ENCODE results near the gene NKD1.
"Not testable (repeated sequence)": the region's sequence is repeated elsewhere in the genome, so short reads cannot be mapped to it uniquely, and the experiment has no call there.

Gene NKD1, protein sequence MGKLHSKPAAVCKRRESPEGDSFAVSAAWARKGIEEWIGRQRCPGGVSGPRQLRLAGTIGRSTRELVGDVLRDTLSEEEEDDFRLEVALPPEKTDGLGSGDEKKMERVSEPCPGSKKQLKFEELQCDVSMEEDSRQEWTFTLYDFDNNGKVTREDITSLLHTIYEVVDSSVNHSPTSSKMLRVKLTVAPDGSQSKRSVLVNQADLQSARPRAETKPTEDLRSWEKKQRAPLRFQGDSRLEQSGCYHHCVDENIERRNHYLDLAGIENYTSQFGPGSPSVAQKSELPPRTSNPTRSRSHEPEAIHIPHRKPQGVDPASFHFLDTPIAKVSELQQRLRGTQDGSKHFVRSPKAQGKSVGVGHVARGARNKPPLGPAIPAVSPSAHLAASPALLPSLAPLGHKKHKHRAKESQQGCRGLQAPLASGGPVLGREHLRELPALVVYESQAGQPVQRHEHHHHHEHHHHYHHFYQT

DNA sequence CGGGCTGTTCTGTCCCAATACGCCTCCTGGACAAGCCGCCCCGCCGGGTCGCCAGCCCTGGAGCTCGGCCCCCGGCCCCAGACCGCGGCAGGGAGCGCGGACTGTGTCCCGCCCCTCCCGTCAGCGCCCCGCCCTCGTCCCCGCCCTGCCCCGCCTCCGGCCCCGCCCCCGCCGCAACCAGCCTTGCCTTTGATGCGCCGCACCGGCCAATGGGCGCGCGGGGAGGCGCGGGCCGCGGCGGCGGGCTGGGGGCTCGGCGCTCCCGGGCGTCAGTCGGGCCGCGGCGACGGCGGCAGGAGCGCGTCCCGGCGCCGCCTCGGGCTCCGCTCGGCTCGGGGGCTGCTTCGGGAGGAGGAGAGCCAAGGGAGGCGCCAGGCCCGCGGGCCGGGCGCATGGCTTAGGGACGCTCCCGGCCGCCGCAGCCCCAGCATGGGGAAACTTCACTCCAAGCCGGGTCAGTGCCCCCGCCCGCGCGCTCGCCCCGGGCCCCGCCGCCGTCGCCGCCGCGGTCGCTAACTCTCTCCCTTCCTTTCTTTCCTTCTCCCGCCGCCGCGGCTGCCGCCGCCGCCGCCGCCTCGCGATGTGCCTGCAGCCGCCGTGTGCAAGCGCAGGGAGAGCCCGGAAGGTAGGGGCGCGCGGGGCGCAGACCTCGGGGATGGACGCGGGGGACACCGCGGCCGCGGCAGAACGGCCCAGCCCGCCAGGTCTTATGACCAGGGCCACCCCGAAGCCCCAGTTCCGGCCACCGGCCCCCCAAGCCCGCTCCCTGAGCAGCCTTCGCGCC lies at the start of gene NKD1:
NKD1 (plus strand) TSS at position 272 of the 784 bp plus-strand sequence; CDS start at position 430, 158 bp downstream.
- DNase-seq (ENCODE audit: low read depth, low spot score), result no peak

DNA sequence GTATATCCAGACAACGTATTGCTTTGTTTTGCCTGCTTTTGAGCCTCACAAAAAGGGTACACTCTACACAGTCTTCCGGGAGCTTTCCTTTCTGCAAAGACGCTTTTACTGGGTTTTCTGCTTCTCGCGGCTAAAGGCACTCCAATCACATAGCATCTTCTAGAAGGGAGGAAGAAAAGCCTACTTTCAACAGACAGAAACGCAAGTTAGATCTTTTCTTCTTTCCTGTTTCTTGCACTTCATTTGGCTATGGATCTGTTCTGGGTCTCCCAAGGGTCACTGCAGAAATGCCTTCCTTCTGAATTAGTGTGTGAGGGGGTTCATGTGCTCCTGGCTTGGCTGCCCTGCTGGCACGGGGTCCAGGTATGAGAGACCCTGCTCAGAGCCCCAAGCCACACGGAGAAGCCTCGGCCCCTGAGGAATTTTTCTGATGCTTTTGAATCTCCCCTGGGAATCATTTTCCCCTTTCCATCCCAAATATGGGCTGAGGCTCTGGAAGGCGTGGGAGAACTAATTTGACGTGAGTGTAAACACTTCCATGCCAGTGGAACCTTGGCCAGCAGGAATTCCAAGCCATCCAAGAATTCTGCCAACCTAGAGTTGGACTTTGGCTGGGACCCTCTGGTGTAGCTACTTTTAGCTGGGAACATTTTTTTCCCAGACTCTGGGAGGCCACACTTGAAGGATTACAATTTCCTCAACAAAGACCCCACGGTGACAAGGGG lies 49.6 kb upstream of the NKD1 start:
- DNase-seq (ENCODE audit: low read depth, low spot score), result no peak

DNA sequence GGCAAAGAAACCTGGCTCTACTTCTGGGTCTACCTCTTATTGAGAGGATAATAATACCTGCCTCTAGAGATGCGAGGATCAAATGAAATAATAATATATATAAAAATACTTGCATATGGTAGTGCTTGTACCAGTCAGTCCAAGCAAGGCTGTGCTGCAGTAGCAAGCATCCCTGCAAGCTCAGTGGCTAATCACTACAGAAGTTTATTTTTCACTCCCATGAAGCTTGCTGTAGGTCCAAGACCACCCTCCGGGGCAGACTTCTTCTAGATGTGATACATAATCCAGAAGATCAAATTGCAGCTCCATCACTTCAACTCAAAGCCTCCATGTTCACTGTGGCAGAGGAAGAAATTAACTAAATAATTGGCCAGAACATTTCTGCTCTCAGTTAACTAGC lies 48.9 kb upstream of the NKD1 start:
- DNase-seq (ENCODE audit: low read depth, low spot score), result no peak

DNA sequence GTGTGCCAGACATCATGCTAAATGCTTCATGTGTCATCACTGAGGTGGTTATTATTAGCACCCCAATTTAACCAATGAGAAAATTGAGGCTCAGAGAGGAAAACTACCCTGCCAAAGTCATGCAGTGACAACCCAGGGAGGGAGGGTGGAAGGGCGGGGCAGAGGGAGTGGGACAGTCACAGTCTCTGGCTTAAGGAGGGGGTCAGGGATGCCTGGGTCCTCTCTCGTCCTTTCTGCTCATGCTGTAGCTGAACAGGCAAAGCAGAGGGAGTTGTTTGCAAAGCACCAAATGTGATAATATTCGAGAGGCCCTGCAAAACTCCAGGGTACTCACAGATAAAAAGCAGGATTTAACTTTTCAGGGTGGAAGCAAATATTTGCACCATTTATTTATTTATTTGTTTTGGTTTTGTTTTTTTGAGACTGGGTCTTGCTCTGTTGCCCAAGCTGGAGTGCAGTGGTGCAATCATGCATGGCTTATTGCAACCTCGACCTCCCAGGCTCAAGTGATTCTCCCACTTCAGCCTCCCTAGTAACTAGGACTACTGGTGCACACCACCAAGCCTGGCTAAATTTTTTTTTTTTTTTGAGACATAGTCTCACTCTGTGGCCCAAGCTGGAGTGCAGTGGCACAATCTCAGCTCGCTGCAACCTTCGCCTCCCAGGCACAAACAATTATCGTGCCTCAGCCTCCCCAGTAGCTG lies 47.9 kb upstream of the NKD1 start:
- no peak for DNase-seq (ENCODE audit: low read depth, low spot score)

DNA sequence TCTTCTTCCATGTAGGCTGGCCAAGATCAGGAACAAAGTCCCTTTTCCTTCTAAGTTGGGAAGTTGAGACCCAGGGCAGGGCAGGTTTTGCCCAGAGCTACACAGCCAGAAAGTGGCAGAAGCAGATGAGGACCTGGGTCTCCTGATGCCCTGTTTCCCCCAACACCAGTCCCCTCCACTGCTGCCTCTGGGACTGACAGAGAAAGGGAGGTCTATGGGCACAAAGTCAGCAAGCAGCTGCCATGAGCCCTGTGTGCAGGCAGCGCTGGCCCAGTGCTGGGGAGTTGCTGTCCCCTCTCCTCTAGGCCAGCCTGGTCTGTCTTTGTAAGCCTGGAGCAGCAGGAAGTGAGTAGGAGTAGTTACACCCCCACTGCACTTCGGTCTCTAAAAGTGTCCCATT lies 46.9 kb upstream of the NKD1 start:
- DNase-seq (ENCODE audit: low read depth, low spot score), result no peak

DNA sequence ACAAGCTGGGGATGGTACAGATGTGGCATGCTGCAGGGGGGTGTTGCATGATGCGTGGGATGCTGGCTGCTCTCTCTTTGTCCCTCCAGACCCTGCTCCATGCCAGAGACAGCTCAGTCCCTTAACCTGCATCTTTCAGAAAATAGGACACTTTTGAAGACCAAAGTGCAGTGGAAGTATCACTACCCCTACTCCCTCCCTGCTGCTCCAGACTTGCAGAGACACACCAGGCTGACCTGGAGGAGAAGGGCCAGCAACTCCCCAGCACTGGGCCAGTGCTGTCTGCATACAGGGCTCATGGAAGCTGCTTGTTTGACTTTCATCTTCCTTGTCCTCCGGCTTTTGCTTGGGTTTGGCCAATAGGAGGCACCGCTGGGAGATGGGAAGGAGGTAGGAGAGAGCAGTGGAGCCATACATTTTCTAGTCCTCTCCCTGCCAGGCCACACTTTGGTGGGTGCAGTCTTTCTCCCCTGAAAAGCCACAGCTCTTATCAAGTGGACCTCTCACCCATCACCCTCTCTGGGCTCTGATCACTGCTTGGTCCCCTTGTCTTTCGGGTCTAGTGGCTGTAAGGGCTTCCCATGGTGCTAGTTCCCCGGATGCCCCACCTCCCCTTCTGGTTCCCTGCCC lies 46.1 kb upstream of the NKD1 start:
- no peak for DNase-seq (ENCODE audit: low read depth, low spot score)

DNA sequence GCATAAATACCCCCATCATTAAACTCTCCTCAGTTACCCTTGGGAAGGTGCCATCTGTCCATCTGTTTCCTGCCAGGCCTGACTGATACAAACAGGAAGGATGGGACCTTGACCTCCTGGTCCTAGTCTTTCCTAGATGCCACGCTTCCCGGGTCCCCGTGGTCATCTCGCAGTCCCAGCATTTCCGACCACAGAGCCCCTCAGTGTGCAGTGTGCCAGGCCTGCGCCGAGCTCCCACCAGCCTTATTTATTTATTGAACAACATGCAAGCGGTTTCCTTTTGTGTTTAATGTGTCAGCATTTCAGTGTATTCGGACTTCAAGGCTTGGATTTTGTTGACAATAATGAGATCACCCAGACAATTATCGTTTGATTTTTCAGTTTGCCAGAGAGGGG lies 45.6 kb upstream of the NKD1 start:
- no peak for DNase-seq (ENCODE audit: low read depth, low spot score)

DNA sequence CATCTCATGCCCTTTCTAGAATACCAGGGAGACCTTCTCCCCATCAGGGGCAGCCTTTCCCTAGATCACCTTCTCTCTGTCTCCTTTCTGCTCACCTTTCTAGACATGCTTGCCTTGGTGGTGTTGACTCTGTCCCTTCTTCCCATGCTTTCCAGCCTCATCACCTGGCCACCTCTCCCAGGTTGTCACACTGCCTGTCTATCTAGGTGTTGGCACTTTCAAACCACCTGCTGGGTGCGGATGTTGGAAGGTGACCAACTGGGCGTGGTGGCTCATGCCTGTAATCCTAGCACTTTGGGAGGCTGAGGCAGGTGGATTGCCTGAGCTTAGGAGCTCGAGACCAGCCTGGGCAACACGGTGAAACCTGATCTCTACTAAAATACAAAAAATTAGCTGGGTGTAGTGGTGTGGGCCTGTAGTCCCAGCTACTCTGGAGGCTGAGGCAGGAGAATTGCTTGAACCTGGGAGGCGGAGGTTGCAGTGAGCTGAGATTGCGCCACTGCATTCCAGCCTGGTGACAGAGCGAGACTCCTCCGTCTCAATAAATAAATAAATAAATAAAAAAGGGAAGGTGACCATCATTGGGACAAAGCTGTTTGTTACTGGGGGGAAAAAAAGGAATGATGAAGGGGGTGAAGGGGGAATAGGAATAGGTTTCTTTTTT lies 44.2 kb upstream of the NKD1 start:
- not testable (repeated sequence) for DNase-seq (ENCODE audit: low read depth, low spot score)

DNA sequence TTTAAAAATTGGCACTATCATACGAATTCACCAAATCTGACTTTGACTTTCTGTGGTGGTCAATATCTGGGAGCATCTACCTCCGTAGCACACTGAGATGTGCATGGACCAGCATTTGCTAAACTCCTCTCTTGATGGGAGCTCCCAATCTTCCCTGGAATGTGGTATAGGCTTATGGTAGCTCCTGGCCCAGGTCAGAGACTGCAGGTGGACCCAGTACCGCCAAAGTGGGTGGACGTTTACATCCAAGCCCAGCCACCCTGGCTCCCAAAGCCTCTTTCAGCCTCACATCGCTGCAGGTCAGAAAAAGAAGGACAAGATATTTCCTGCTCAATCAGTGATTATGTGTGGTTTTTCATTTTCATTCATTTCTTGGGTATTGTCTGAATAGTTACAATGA lies 43.1 kb upstream of the NKD1 start:
- DNase-seq (ENCODE audit: low read depth, low spot score), result no peak

DNA sequence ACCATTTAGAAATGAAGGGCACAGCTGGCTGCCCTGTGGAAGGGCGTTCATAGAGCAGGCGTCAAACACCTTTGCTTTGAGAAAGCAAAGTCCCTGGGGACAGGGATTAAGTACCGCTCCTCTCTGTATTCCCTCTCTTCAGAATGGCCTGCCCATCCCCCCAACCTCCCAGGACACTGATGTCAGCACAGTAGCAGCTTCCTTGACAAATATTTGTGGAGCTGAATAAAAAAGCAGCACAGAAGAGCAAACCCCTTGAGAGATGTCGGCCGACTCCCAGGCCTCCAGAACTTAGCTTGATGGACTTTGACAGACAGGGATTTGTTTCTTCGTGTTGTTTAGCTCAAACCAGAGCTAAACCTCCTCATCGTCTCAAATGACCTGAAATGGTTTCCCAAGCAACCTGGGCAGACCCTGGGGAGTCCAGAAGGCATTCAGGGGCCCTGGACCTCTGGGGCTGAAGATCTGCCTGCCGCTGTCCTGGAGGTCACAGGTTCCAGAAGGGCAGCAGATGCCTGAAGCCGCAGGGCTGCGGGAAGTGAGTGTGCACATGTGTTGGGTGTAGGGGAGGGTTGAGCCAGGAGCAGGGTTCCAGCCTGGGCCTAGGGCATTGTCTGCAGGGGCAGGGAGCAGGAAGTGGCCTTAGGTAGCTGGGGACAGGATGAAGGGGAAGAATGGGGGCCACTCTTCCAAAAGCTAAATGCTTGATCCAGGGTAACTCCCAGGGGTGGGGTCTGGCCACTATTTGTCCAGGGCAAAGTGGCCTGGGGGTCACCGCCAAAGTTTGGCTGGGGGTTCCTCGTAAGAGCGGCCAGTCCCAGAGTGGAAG lies 42.3 kb upstream of the NKD1 start:
- DNase-seq (ENCODE audit: low read depth, low spot score), result no peak

DNA sequence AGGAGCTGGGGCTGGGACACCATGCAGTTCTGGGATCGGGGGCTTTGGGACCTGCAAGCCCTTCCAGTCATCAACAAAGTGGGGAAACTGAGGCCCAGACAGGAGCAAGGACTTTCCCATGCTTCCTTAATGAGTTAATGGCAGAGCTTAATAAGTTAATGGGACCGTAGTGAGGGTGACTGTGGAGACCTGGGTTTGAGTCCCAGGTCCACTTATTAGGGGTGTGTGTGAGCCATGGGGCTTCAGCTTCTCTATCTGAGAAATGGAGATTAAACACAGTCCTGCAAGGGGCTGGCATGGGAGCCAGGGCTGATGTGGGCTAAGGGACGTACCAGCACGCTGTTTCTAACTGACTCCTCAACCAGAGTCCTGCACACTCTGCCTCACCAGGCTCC lies 41.7 kb upstream of the NKD1 start:
- DNase-seq (ENCODE audit: low read depth, low spot score), result no peak

DNA sequence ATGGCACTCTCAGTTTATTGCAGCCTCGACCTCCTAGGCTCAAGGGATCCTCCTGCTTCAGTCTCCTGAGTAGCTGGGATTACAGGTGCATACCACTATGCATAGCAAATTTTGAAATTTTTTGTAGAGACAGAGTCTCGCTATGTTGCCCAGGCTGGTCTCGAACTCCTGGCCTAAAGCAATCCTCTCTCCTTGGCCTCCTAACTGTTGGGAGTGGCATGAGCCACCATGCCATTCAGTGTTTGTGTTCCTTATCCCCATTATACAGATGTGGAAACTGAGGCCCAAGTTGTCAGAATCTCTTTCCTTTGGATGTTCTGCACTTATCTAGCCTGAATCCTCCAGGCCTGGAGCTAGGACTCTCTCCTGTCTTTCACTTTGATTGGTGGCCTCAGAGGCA lies 40.8 kb upstream of the NKD1 start:
- DNase-seq (ENCODE audit: low read depth, low spot score), result no peak

DNA sequence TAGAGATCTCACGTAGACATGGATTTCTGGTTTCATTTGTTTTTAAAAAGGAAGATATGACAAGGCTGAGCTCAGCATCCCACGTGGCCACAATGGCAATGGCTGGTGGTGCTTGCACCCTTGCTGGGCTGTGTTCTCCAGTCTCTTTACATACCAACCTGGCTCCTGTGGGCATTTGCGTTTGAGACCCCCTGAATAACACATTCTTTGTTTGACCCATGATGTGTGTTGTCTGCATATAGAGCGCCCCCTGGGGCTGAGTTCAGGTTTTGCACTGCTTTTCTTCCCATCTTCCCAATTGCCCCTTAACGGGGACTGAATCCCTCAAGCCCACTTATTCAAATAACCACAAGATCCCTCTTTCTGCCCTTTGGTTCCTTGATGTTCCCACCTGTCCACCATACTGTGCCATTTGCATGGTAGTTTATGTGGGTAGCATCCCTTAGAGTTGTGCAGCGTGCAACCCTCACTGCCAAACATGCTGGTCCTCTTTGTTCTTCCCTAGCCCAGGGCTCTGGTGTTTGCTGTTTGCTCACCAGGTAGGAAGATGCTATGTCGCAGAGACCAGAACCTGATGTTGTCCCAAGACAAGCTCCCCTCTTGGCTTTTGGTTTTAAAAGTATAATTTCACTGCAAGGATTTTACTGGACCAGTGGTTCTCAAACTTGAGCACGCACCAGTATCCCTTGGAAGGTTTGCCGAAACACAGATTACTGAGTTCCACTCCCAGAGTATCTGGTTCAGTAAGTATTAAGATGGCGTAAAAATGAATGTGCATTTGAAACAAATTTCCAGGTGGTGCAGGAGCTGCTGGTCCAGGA lies 38.5 kb upstream of the NKD1 start:
- DNase-seq (ENCODE audit: low read depth, low spot score), result no peak

DNA sequence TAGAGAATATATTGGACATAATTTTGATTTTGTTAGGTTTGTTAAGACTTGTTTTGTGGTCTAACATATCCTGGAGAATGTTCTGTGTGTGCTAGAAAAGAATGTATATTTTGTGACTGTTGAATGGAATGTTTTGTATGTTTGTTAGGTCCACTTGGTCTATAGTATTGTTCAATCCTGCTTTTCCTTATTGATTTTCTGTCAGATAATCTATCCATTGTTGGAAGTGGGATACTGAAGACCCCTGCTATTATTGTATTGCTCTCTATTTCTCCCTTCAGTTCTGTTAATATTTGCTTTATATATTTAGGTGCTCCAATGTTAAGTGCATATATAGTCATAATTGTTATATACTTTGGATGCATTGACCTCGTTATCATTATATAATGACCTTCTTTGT lies 33.0 kb upstream of the NKD1 start:
- no peak for DNase-seq (ENCODE audit: low read depth, low spot score)

DNA sequence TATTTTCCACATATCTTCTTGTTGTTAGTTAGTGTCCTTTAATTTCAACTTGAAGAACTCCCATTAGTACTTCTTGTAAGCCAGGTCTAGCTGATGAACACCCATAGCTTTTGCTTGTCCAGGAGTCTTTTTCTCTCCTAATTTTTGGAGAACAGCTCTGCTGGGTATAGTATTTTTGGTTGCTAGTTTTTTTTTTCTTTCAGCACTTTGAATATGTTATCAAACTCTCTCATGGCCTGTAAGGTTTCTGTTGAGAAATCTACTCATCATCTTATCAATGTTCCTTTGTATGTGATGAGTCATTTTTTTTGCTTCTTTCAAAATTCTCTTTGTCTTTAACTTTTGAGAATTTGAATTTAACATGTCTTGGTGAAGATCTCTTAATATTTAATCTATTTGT lies 31.8 kb upstream of the NKD1 start:
- no peak for DNase-seq (ENCODE audit: low read depth, low spot score)

DNA sequence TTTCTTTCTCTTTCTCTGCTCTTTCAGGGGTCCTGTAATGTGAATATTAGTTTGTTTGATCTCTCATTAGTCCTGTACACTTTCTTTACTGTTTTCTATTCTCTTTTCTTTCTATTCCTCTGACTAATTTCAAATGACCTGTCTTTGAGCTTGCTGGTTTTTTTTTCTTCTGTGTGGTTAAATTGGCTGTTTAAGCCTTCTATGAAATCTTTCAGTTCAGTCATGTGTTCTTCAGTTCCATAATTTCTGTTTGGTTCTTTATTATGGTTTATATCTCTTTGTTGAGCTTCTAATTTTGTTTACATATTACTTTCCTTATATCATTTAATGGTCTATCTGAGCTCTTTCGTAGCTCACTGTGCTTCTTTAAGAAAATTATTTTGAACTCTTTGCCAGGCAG lies 31.3 kb upstream of the NKD1 start:
- no peak for DNase-seq (ENCODE audit: low read depth, low spot score)

DNA sequence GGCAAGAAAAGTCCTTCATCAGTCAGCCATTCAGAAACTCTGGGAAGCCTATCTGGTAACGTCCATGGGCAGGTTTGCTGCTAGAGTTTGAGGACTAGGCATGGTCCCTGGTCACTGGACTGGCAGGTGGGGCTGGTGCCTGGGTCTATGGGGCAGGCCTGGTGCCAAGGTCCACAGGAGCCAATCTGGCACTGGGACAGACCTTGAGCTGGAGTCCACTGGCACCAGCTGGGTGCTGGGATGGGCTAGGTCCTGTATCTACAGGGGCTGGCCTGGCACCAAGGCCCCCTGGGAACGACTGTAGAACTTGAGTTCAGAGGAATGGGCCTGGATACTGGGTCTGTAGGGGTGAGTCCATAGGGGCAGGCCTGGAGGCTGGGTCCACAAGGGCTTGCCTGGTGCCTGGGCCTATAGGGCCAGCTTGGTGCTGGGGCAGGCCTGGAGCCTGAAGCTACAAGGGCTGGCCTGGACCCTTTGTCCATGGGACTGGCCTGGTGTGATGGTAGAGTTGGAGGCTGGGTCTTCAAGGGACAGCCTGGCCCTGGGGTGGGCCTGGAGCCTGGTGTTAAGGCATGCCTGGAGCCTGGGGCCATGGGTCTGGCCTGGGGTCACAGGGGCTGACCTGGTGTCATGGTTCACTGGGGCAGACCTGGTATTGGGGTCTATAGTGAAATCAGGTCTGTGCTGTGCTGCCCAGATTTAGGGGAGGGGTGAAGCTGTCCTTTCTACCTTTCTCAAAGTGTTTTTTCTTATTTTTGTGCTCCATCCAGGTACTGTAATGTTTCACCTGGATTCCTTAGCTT lies 30.5 kb upstream of the NKD1 start:
- no peak for DNase-seq (ENCODE audit: low read depth, low spot score)

DNA sequence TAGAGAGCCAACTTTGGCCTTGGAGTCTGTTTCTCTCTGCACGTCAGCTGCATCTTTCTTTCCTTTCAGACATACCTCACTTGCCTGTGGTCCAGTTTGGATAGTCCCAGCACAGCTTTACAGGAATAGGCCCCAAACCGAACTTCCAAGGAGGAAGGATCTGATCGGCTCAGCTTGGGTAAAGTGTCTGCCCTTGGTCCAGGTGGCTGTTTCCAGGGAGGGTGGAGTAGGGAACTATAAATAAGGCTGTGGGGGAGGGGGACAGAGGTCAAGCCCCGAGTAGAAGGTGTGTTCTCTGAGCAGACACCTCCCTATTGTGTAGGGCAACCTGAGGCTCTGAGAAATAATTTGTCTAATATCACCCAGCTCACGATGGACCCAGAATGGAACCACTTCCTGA lies 29.2 kb upstream of the NKD1 start:
- DNase-seq (ENCODE audit: low read depth, low spot score), result no peak

Measured in smooth muscle cell of the brain vasculature (primary cell).